OCI-LY7 (cell line): ENCODE data around the gene PLXNA4. TPM values are rescaled to one million over a fixed set of nuclear protein-coding genes. Genes with fewer than 3 reads are reported as not detected.

Experiments
- BruUV-seq: library from RNA; stranded (reverse); fragments of 400-500 nt; replicated peaks from 2 replicates; lab custom pipeline; 2021; lab: Mats Ljungman, UMichigan
- CTCF ChIA-PET: fragments of 300-600 bp; sonication (Branson Sonifier 250); formaldehyde crosslinking; loops from one replicate; lab custom pipeline; 2022; ENCODE audit warnings: antibody characterized with exemption; ENCODE audit not compliant: unreplicated experiment; lab: Charles Lee
- POLR2A ChIA-PET: fragments of 300-600 bp; sonication (Branson Sonifier 250); formaldehyde crosslinking; loops from one replicate; lab custom pipeline; 2022; ENCODE audit warnings: antibody characterized with exemption; lab: Charles Lee
- DNase-seq: peaks from one replicate; pipeline ENCODE4 v3.0.0-alpha.2; 2015; ENCODE audit warnings: low spot score
- H2AFZ ChIP-seq: fragments of 200-600 bp; sonication (generic), shearing (Covaris generic); 2 replicates; pipeline ENCODE4 v1.6.1; 2014; ENCODE audit warnings: mild to moderate bottlenecking, antibody characterized with exemption, low read length, moderate library complexity
- H3K27ac ChIP-seq: fragments of 200-600 bp; sonication (generic); 2 replicates; pipeline ENCODE4 v1.5.1; 2014; ENCODE audit warnings: mixed run types, low read depth, mild to moderate bottlenecking, moderate library complexity, low read length, inconsistent platforms; ENCODE audit not compliant: poor library complexity, severe bottlenecking
- H3K36me3 ChIP-seq: fragments of 200-600 bp; sonication (generic); 2 replicates; pipeline ENCODE4 v1.6.1; 2014; ENCODE audit warnings: mild to moderate bottlenecking, antibody characterized with exemption, low read length, moderate library complexity, mixed read lengths; ENCODE audit not compliant: insufficient read depth
- H3K4me1 ChIP-seq: fragments of 200-600 bp; sonication (generic); 2 replicates; pipeline ENCODE4 v1.5.1; 2014; ENCODE audit warnings: mild to moderate bottlenecking, low read length; ENCODE audit not compliant: insufficient read depth, poor library complexity, severe bottlenecking
- H3K4me2 ChIP-seq: fragments of 200-600 bp; sonication (generic); 2 replicates; pipeline ENCODE4 v1.6.1; 2014; ENCODE audit warnings: mild to moderate bottlenecking, low read length
- H3K4me3 ChIP-seq: fragments of 200-600 bp; sonication (generic); 2 replicates; pipeline ENCODE4 v1.5.1; 2014; ENCODE audit warnings: mild to moderate bottlenecking, low read depth, low read length; ENCODE audit not compliant: poor library complexity, severe bottlenecking
- H3K79me2 ChIP-seq: fragments of 200-600 bp; sonication (generic); 2 replicates; pipeline ENCODE4 v1.6.1; 2016; ENCODE audit warnings: low read depth, mild to moderate bottlenecking, low read length, moderate library complexity, mixed read lengths; ENCODE audit not compliant: insufficient read depth
- H3K9me2 ChIP-seq: fragments of 200-600 bp; sonication (generic); 2 replicates; pipeline ENCODE4 v1.6.1; 2016; ENCODE audit warnings: mild to moderate bottlenecking, low read length, mixed read lengths; ENCODE audit not compliant: insufficient read depth
- H3K9me3 ChIP-seq: fragments of 200-600 bp; sonication (generic); 2 replicates; pipeline ENCODE4 v1.6.1; 2014; ENCODE audit warnings: mild to moderate bottlenecking, mixed run types, low read length, mixed read lengths
- H4K20me1 ChIP-seq: fragments of 200-600 bp; sonication (generic); 2 replicates; pipeline ENCODE4 v1.6.1; 2014; ENCODE audit warnings: mild to moderate bottlenecking, antibody characterized with exemption, low read length, moderate library complexity, mixed read lengths; ENCODE audit not compliant: insufficient read depth
- CTCF ChIP-seq: fragments of 200-600 bp; sonication (generic); conservative IDR thresholded peaks from 2 replicates; pipeline ENCODE4 v1.5.1; 2014; ENCODE audit warnings: mild to moderate bottlenecking, antibody characterized with exemption, low read length, moderate library complexity, mixed read lengths
- EZH2phosphoT487 ChIP-seq: fragments of 200-600 bp; sonication (generic); IDR thresholded peaks from 2 replicates; pipeline ENCODE4 v1.6.1; 2018; ENCODE audit warnings: low read depth, borderline replicate concordance, mild to moderate bottlenecking, mixed run types, antibody characterized with exemption, low read length, moderate library complexity, mixed read lengths
- intact Hi-C: fragments of 100-400 bp; cut with micrococcal nuclease; formaldehyde crosslinking; loops from one replicate; pipeline ENCODE4 v1.10.0; 2022; ENCODE audit not compliant: unreplicated experiment
- total RNA-seq, 2 experiments: library from RNA; depleted of rRNA in 1 of 2; stranded (reverse); fragments of >200 nt in 1 of 2; shearing (Covaris generic) in 1 of 2; gene quantifications; 2 replicates each; pipeline ENCODE4 v1.2.3, GENCODE V29; 2014 to 2022

PLXNA4 gene
- total RNA-seq, 2 experiments from 2014 or later = not detected

GRCh38 chr7:132518839-132519173, 57.5 kb downstream of the PLXNA4 start:
- no peak overlapping the region for H3K4me3 ChIP-seq
- POLR2A ChIA-PET = no interaction called here
- no peaks in the 10 kb centered on the region for H3K9me3 ChIP-seq
- H3K9me2 ChIP-seq = no peaks in the 10 kb centered on the region
- intact Hi-C loops = no loop called here
- no peaks in the 10 kb centered on the region for H3K79me2 ChIP-seq
- H3K36me3 ChIP-seq = no peaks in the 10 kb centered on the region
- H2AFZ ChIP-seq = no peak overlapping the region
- CTCF ChIA-PET = no interaction called here
- TF ChIP-seq CTCF (no peak), EZH2phosphoT487 (no peak)
- no peak overlapping the region for H3K27ac ChIP-seq
- H3K4me2 ChIP-seq = no peak overlapping the region
- BruUV-seq = no TSS peak
- H4K20me1 ChIP-seq = no peaks in the 10 kb centered on the region
- DNase-seq = no peak
- no peaks in the 10 kb centered on the region for H3K4me1 ChIP-seq

- H3K4me2 ChIP-seq = no peak overlapping the region
- no peak overlapping the region for H3K27ac ChIP-seq
- TF ChIP-seq EZH2phosphoT487 (no peak), CTCF (peak; percentile 61)
- no peaks in the 10 kb centered on the region for H3K36me3 ChIP-seq
- DNase-seq = peak; percentile 9
- H4K20me1 ChIP-seq = no peaks in the 10 kb centered on the region
- BruUV-seq = no TSS peak
- H3K4me1 ChIP-seq = no peaks in the 10 kb centered on the region
- no peak overlapping the region for H3K4me3 ChIP-seq
- CTCF ChIA-PET = no interaction called here
- no peaks in the 10 kb centered on the region for H3K79me2 ChIP-seq
- no peaks in the 10 kb centered on the region for H3K9me3 ChIP-seq
- POLR2A ChIA-PET = interaction anchor here (0.5 kb wide), 1 partner anchor 523 kb away, joined by 3 read pairs; no protein-coding TSS in a partner anchor
- intact Hi-C loops = no loop called here
- H2AFZ ChIP-seq = no peak overlapping the region
- H3K9me2 ChIP-seq = no peaks in the 10 kb centered on the region
Measured at GRCh38 chr7:132518102-132518838, 58.0 kb downstream of the PLXNA4 start.

GRCh38 chr7:132516042-132516840, 60.0 kb downstream of the PLXNA4 start:
- no peaks in the 10 kb centered on the region for H3K36me3 ChIP-seq
- CTCF ChIA-PET = no interaction called here
- intact Hi-C loops = no loop called here

More at GRCh38 chr7:132516042-132516840, 60.0 kb downstream of the PLXNA4 start:
- no TSS peak for BruUV-seq
- TF ChIP-seq EZH2phosphoT487 (no peak), CTCF (no peak)
- Histone ChIP-seq H3K27ac (no peak overlapping the region), H4K20me1 (no peaks in the 10 kb centered on the region), H3K9me2 (no peaks in the 10 kb centered on the region), H3K4me2 (no peak overlapping the region), H3K9me3 (no peaks in the 10 kb centered on the region), H3K4me3 (no peak overlapping the region), H2AFZ (no peak overlapping the region), H3K4me1 (no peaks in the 10 kb centered on the region), H3K79me2 (no peaks in the 10 kb centered on the region)
- POLR2A ChIA-PET = no interaction called here
- DNase-seq = no peak
